Lower lobe of right lung (tissue), 2 donors: ENCODE results near the gene NPLOC4. TPM values are rescaled to one million over a fixed set of nuclear protein-coding genes. Genes with fewer than 3 reads are reported as not detected.

Experiments
- ATAC-seq, 2 donors: fragments of 200-7000 bp; cut with Tn5 transposase; one replicate each; pipeline ENCODE4 v1.9.1; 2020 to 2022; ENCODE audit warnings: mild to moderate bottlenecking in 2 of 2, moderate library complexity in 2 of 2
- DNase-seq: peaks from one replicate; pipeline ENCODE4 v3.0.0-alpha.2; 2020
- H3K27ac ChIP-seq: fragments of 200-600 bp; one replicate; pipeline ENCODE4 v1.8.0; 2022
- H3K27me3 ChIP-seq: fragments of 200-600 bp; one replicate; pipeline ENCODE4 v1.8.0; 2022; ENCODE audit warnings: low read depth
- H3K36me3 ChIP-seq: fragments of 200-600 bp; one replicate; pipeline ENCODE4 v1.8.0; 2022; ENCODE audit warnings: mild to moderate bottlenecking
- H3K4me1 ChIP-seq: fragments of 200-600 bp; one replicate; pipeline ENCODE4 v1.8.0; 2022
- H3K4me3 ChIP-seq: fragments of 200-600 bp; one replicate; pipeline ENCODE4 v1.8.0; 2022; ENCODE audit warnings: mild to moderate bottlenecking
- H3K9me3 ChIP-seq: fragments of 200-600 bp; one replicate; pipeline ENCODE4 v1.8.0; 2022
- CTCF ChIP-seq: fragments of 200-600 bp; IDR thresholded peaks from one replicate; pipeline ENCODE4 v1.8.0; 2022; ENCODE audit warnings: antibody characterized with exemption, mild to moderate bottlenecking
- intact Hi-C: fragments of 100-400 bp; cut with DNase I; formaldehyde crosslinking; loops from one replicate; pipeline ENCODE4 v1.11.0; 2022
- total RNA-seq: library from RNA; stranded (reverse); fragmentation: NEBNext Ultra II Directional; extraction: Animal tissue kit (Norgen Biotek cat#: 25700); gene quantifications from one replicate; pipeline ENCODE4 v1.2.1, GENCODE V29; 2021
- donor health status: DM: no; HTN: yes; CAD: no; lungs with severe emphysema.

The NPLOC4 gene
- total RNA-seq, 1 donor from 2014 or later: 69.6 TPM

GRCh38 chr17:81527591-81528383 is 109.1 kb downstream of the NPLOC4 start, which contains the start of gene FSCN2:
FSCN2 (plus strand) TSS chr17:81528377; CDS start chr17:81528532, 155 bp downstream.
- Histone ChIP-seq H3K27ac (no peak within 1 kb of the TSS), H3K36me3 (no peaks in the 10 kb centered on the region), H3K9me3 (no peaks in the 10 kb centered on the region), H3K4me3 (peak within 1 kb of the TSS; percentile 25), H3K4me1 (peaks cover 9% of the 10 kb centered on the region), H3K27me3 (peaks cover 49% of the 10 kb centered on the region)
- peak; percentile 71 to 87 for ATAC-seq
- DNase-seq: peak; percentile 59
- intact Hi-C loops: no loop called here
- no peak for TF ChIP-seq CTCF

- no peaks in the 10 kb centered on the region for H3K36me3 ChIP-seq
- H3K4me1 ChIP-seq: peaks cover 9% of the 10 kb centered on the region
- DNase-seq: no peak
- peaks cover 55% of the 10 kb centered on the region for H3K27me3 ChIP-seq
- peak in 1 of 2 donors; percentile 3 for ATAC-seq
- H3K9me3 ChIP-seq: no peaks in the 10 kb centered on the region
- H3K4me3 ChIP-seq: no peak overlapping the region
- TF ChIP-seq CTCF: no peak
- intact Hi-C loops: no loop called here
- H3K27ac ChIP-seq: no peak overlapping the region
These were observed 110.0 kb downstream of the NPLOC4 start for GRCh38 chr17:81526662-81527571.

- Histone ChIP-seq H3K27me3 (peaks cover 56% of the 10 kb centered on the region), H3K9me3 (no peaks in the 10 kb centered on the region), H3K27ac (no peak overlapping the region), H3K36me3 (no peaks in the 10 kb centered on the region), H3K4me3 (no peak overlapping the region), H3K4me1 (peaks cover 12% of the 10 kb centered on the region)
- DNase-seq (peak; percentile 33), ATAC-seq (no peak)
- no peak for TF ChIP-seq CTCF
- intact Hi-C loops: no loop called here
These were observed 112.1 kb downstream of the NPLOC4 start for GRCh38 chr17:81524865-81525159.

GRCh38 chr17:81524039-81524864 is 112.7 kb downstream of the NPLOC4 start:
- intact Hi-C loops: no loop called here
- Histone ChIP-seq H3K9me3 (no peaks in the 10 kb centered on the region), H3K36me3 (no peaks in the 10 kb centered on the region), H3K4me1 (peaks cover 18% of the 10 kb centered on the region), H3K27ac (no peak overlapping the region), H3K27me3 (peaks cover 61% of the 10 kb centered on the region), H3K4me3 (no peak overlapping the region)
- peak; percentile 40 for DNase-seq
- TF ChIP-seq CTCF: no peak
- ATAC-seq: no peak

GRCh38 chr17:81523402-81524038 is 113.4 kb downstream of the NPLOC4 start:
- no peak overlapping the region for H3K27ac ChIP-seq
- TF ChIP-seq CTCF: no peak
- ATAC-seq (no peak), DNase-seq (peak; percentile 50)
- H3K9me3 ChIP-seq: no peaks in the 10 kb centered on the region
- H3K36me3 ChIP-seq: no peaks in the 10 kb centered on the region
- H3K4me1 ChIP-seq: peaks cover 25% of the 10 kb centered on the region
- intact Hi-C loops: no loop called here
- H3K27me3 ChIP-seq: peaks cover 56% of the 10 kb centered on the region
- no peak overlapping the region for H3K4me3 ChIP-seq
